HG02678 (cell line): ENCODE measurements around the gene ZNF76.

Experiments used
- ATAC-seq: cut with Tn5 transposase; IDR thresholded peaks from one replicate; pipeline ENCODE4 v1.9.1; 2021; ENCODE audit warnings: mild to moderate bottlenecking, moderate library complexity; ENCODE audit not compliant: unreplicated experiment

Gene ZNF76

GRCh38 chr6:35236223-35236622, 23.3 kb upstream of the ZNF76 start:
- ATAC-seq: no peak

- ATAC-seq: no peak
Measured at GRCh38 chr6:35237476-35237875, 22.1 kb upstream of the ZNF76 start.

- no peak for ATAC-seq
Measured at GRCh38 chr6:35238843-35239289, 20.7 kb upstream of the ZNF76 start.

- no peak for ATAC-seq
Measured at GRCh38 chr6:35239581-35239980, 20.0 kb upstream of the ZNF76 start.

GRCh38 chr6:35240838-35241801, 18.4 kb upstream of the ZNF76 start:
- ATAC-seq: peak; percentile 55

- ATAC-seq: no peak
Measured at GRCh38 chr6:35242486-35242885, 17.0 kb upstream of the ZNF76 start.

- no peak for ATAC-seq
Measured at GRCh38 chr6:35242906-35243305, 16.6 kb upstream of the ZNF76 start.

GRCh38 chr6:35243386-35243958, 16.1 kb upstream of the ZNF76 start:
- no peak for ATAC-seq

GRCh38 chr6:35244551-35244950, 15.0 kb upstream of the ZNF76 start:
- ATAC-seq: no peak

- ATAC-seq: no peak
Measured at GRCh38 chr6:35247642-35248231, 11.8 kb upstream of the ZNF76 start.

GRCh38 chr6:35248300-35248699, 11.2 kb upstream of the ZNF76 start:
- no peak for ATAC-seq

GRCh38 chr6:35248965-35249364, 10.6 kb upstream of the ZNF76 start:
- ATAC-seq: no peak

GRCh38 chr6:35251949-35252348, 7.6 kb upstream of the ZNF76 start:
- no peak for ATAC-seq

- no peak for ATAC-seq
Measured at GRCh38 chr6:35253249-35253648, 6.3 kb upstream of the ZNF76 start.

GRCh38 chr6:35258336-35258735, 1.2 kb upstream of the ZNF76 start:
- no peak for ATAC-seq

GRCh38 chr6:35258858-35259193, 709 bp upstream of the ZNF76 start:
- no peak for ATAC-seq

GRCh38 chr6:35259948-35260590, 534 bp downstream of the ZNF76 start:
- peak; percentile 35 for ATAC-seq

GRCh38 chr6:35260591-35261570, 1.3 kb downstream of the ZNF76 start:
- ATAC-seq: no peak

- ATAC-seq: no peak
Measured at GRCh38 chr6:35262596-35262995, 3.1 kb downstream of the ZNF76 start.

GRCh38 chr6:35264550-35265274, 5.2 kb downstream of the ZNF76 start:
- ATAC-seq: no peak
